ENCODE results near the gene DYDC2. TPM values are rescaled to one million over a fixed set of nuclear protein-coding genes. Genes with fewer than 3 reads are reported as not detected.

DYDC2 gene
- total and polyA plus RNA-seq, 2 experiments from 2014 or later = 8.1 to 9.0 TPM

GRCh38 chr10:80324086-80324485, 32.5 kb upstream of the DYDC2 start:
- H3K27me3 Mint-ChIP-seq (ENCODE audit: insufficient read depth, low read depth, poor library complexity) = no peaks in the 10 kb centered on the region
- no peak overlapping the region for H3K4me2 ChIP-seq
- ATAC-seq = no peak

More at GRCh38 chr10:80324086-80324485, 32.5 kb upstream of the DYDC2 start:
- Histone ChIP-seq H3F3A (replicated peaks; ENCODE audit: low read depth) (no peaks in the 10 kb centered on the region), H4K20me1 (replicated peaks; ENCODE audit: insufficient read depth) (no peaks in the 10 kb centered on the region), H3K36me3 (ENCODE audit: insufficient read depth) (no peaks in the 10 kb centered on the region), H3K27me3 (ENCODE audit: insufficient read depth) (no peaks in the 10 kb centered on the region), H2AFZ (no peak overlapping the region), H3K4me3 (no peak overlapping the region), H3K4me1 (ENCODE audit: insufficient read depth) (peaks cover 8% of the 10 kb centered on the region), H3K9me2 (ENCODE audit: insufficient read depth) (peaks cover 2% of the 10 kb centered on the region; the same call in 1 of the 2 replicates), H3K27ac (ENCODE audit: low read depth) (no peak overlapping the region), H3K79me2 (replicated peaks; ENCODE audit: insufficient read depth) (no peaks in the 10 kb centered on the region)
- Mint-ChIP-seq H3K4me1 (peaks cover 4% of the 10 kb centered on the region; the same call in 2 of the 3 replicates), H3K27ac (no peak overlapping the region), H3K4me3 (no peak overlapping the region), H3K36me3 (ENCODE audit: low read depth) (no peaks in the 10 kb centered on the region), H3K9me3 (no peaks in the 10 kb centered on the region)
- TF ChIP-seq CTCF (conservative IDR thresholded peaks at IDR 0.05; ENCODE audit: low read depth in 2 of 2) = no peak
- TF ChIP-seq CREB1 (CRISPR knock-in tag; IDR thresholded peaks at IDR 0.05; ENCODE audit: low read depth) = no peak
- no peak for TF ChIP-seq POLR2AphosphoS5 (IDR thresholded peaks at IDR 0.05; ENCODE audit: low read depth)
- no peak for TF ChIP-seq JUNB (IDR thresholded peaks at IDR 0.05; ENCODE audit: unreplicated experiment)
- TF ChIP-seq ZNF114 (CRISPR knock-in tag; IDR thresholded peaks at IDR 0.05) = no peak
- TF ChIP-seq ETS1 (IDR thresholded peaks at IDR 0.05) = no peak
- TF ChIP-seq REST (IDR thresholded peaks at IDR 0.05; ENCODE audit: unreplicated experiment) = no peak
- DNase-seq (ENCODE audit: low spot score) = no peak
